ENCODE data around the gene GPD1.

- TF ChIP-seq POLR2AphosphoS5 (IDR thresholded peaks at IDR 0.05; ENCODE audit: insufficient read depth in 1 of 2, low read depth in 1 of 2), result no peak
- no peak for TF ChIP-seq CTCF (IDR thresholded peaks at IDR 0.05)
- no peak for TF ChIP-seq POLR2A (IDR thresholded peaks at IDR 0.05)
These were observed 38.0 kb upstream of the GPD1 start for GRCh38 chr12:50065726-50066310.
